Mucosa of rectum (tissue), 2 donors: Measurements from ENCODE around the gene HSFX3.
"Not testable (repeated sequence)": the region's sequence is repeated elsewhere in the genome, so short reads cannot be mapped to it uniquely, and the experiment has no call there.

ENCODE experiments used
- H3K27ac ChIP-seq, 2 donors: one replicate each; pipeline ENCODE4 v1.7.0; 2013; ENCODE audit warnings: inconsistent platforms in 2 of 2, low read depth in 2 of 2, low read length in 2 of 2
- H3K27me3 ChIP-seq, 2 donors: one replicate each; pipeline ENCODE4 v1.7.0; 2013; ENCODE audit warnings: low read length in 2 of 2; ENCODE audit not compliant: control insufficient read depth in 2 of 2, insufficient read depth in 2 of 2
- H3K36me3 ChIP-seq, 2 donors: one replicate each; pipeline ENCODE4 v1.7.0; 2013; ENCODE audit warnings: low read length in 2 of 2; ENCODE audit not compliant: control insufficient read depth in 2 of 2, insufficient read depth in 2 of 2
- H3K4me1 ChIP-seq, 2 donors: one replicate each; pipeline ENCODE4 v1.7.0; 2013; ENCODE audit warnings: low read length in 2 of 2, mild to moderate bottlenecking in 1 of 2; ENCODE audit not compliant: control insufficient read depth in 2 of 2, insufficient read depth in 2 of 2
- H3K4me3 ChIP-seq, 2 donors: one replicate each; pipeline ENCODE4 v1.7.0; 2013; ENCODE audit warnings: low read length in 2 of 2
- H3K9ac ChIP-seq, 2 donors: one replicate each; pipeline ENCODE4 v1.7.0; 2013; ENCODE audit warnings: low read length in 2 of 2, low read depth in 1 of 2, mild to moderate bottlenecking in 1 of 2
- H3K9me3 ChIP-seq, 2 donors: one replicate each; pipeline ENCODE4 v1.7.0; 2013; ENCODE audit warnings: low read length in 2 of 2; ENCODE audit not compliant: control insufficient read depth in 2 of 2
- donor health status: healthy.
- donor health status: Normal muscosa, but diverticular disease.

Gene HSFX3

GRCh38 chrX:149549701-149550100 lies at the start of gene HSFX3:
TSS of gene HSFX3 (minus strand) at chrX:149549924. CDS start at chrX:149549852, 72 bp downstream.
- H3K4me1 ChIP-seq: not testable (repeated sequence)

GRCh38 chrX:149598603-149599002 lies 48.9 kb upstream of the HSFX3 start:
- H3K27ac ChIP-seq, H3K36me3 ChIP-seq, H3K4me3 ChIP-seq, H3K4me1 ChIP-seq, H3K9me3 ChIP-seq, H3K27me3 ChIP-seq, H3K9ac ChIP-seq: not testable (repeated sequence)

More at GRCh38 chrX:149549701-149550100, at the start of gene HSFX3:
- H3K4me3 ChIP-seq, H3K9ac ChIP-seq, H3K9me3 ChIP-seq, H3K27ac ChIP-seq, H3K27me3 ChIP-seq, H3K36me3 ChIP-seq: not testable (repeated sequence)

GRCh38 chrX:149595943-149596342 lies 46.2 kb upstream of the HSFX3 start:
- H3K27me3 ChIP-seq, H3K27ac ChIP-seq, H3K4me3 ChIP-seq, H3K9me3 ChIP-seq, H3K9ac ChIP-seq, H3K36me3 ChIP-seq, H3K4me1 ChIP-seq: not testable (repeated sequence)

- H3K27ac ChIP-seq, H3K36me3 ChIP-seq, H3K9ac ChIP-seq, H3K9me3 ChIP-seq, H3K27me3 ChIP-seq, H3K4me3 ChIP-seq, H3K4me1 ChIP-seq: not testable (repeated sequence)
Observed at GRCh38 chrX:149595214-149595613, 45.5 kb upstream of the HSFX3 start, which contains the start of gene HSFX2. TSS of gene HSFX2 (minus strand) at chrX:149595314. CDS start at chrX:149594700, 614 bp downstream.

- H3K27ac ChIP-seq, H3K4me3 ChIP-seq, H3K27me3 ChIP-seq, H3K9me3 ChIP-seq, H3K4me1 ChIP-seq, H3K9ac ChIP-seq, H3K36me3 ChIP-seq: not testable (repeated sequence)
Observed at GRCh38 chrX:149590993-149591392, 41.3 kb upstream of the HSFX3 start.

GRCh38 chrX:149587359-149587758 lies 37.6 kb upstream of the HSFX3 start, which contains the start of gene MAGEA9B:
TSS of gene MAGEA9B (minus strand) at chrX:149587459. CDS start at chrX:149583179, 4,280 bp downstream.
- not testable (repeated sequence) for H3K9ac ChIP-seq, H3K36me3 ChIP-seq

GRCh38 chrX:149585631-149586030 lies 35.9 kb upstream of the HSFX3 start:
- H3K9ac ChIP-seq, H3K9me3 ChIP-seq, H3K27ac ChIP-seq, H3K4me3 ChIP-seq, H3K36me3 ChIP-seq, H3K27me3 ChIP-seq, H3K4me1 ChIP-seq: not testable (repeated sequence)

More at GRCh38 chrX:149587359-149587758, 37.6 kb upstream of the HSFX3 start, which contains the start of gene MAGEA9B:
- not testable (repeated sequence) for H3K9me3 ChIP-seq, H3K27ac ChIP-seq, H3K4me3 ChIP-seq, H3K27me3 ChIP-seq, H3K4me1 ChIP-seq

- not testable (repeated sequence) for H3K9ac ChIP-seq, H3K4me1 ChIP-seq, H3K4me3 ChIP-seq, H3K27ac ChIP-seq, H3K36me3 ChIP-seq, H3K9me3 ChIP-seq, H3K27me3 ChIP-seq
Observed at GRCh38 chrX:149573456-149573855, 23.7 kb upstream of the HSFX3 start.

GRCh38 chrX:149572743-149573142 lies 23.0 kb upstream of the HSFX3 start:
- no peaks in the 10 kb centered on the region for H3K27me3 ChIP-seq
- no peak overlapping the region for H3K9ac ChIP-seq
- H3K27ac ChIP-seq: no peak overlapping the region
- no peaks in the 10 kb centered on the region for H3K9me3 ChIP-seq
- H3K4me3 ChIP-seq: no peak overlapping the region
- no peaks in the 10 kb centered on the region for H3K36me3 ChIP-seq
- no peaks in the 10 kb centered on the region for H3K4me1 ChIP-seq

- H3K9ac ChIP-seq: no peak overlapping the region
- H3K27ac ChIP-seq: no peak overlapping the region
- no peaks in the 10 kb centered on the region for H3K27me3 ChIP-seq
- H3K9me3 ChIP-seq: no peaks in the 10 kb centered on the region
- H3K4me3 ChIP-seq: no peak overlapping the region
- no peaks in the 10 kb centered on the region for H3K4me1 ChIP-seq
- H3K36me3 ChIP-seq: no peaks in the 10 kb centered on the region
Observed at GRCh38 chrX:149571770-149572169, 22.0 kb upstream of the HSFX3 start.

- no peaks in the 10 kb centered on the region for H3K9me3 ChIP-seq
- H3K27me3 ChIP-seq: no peaks in the 10 kb centered on the region
- no peak overlapping the region for H3K4me3 ChIP-seq
- no peaks in the 10 kb centered on the region for H3K36me3 ChIP-seq
- H3K4me1 ChIP-seq: no peaks in the 10 kb centered on the region
- H3K27ac ChIP-seq: no peak overlapping the region
- no peak overlapping the region for H3K9ac ChIP-seq
Observed at GRCh38 chrX:149570668-149571067, 20.9 kb upstream of the HSFX3 start.
